Transverse colon (tissue), 4 donors: Measurements from ENCODE around the gene SMG6.

Source experiments
- CTCF ChIP-seq, 5 experiments: fragments of 200-600 bp in 3 of 5; fragments of 450-650 bp in 2 of 5; sonication (generic) in 3 of 5; IDR thresholded peaks; 1 replicate in 2 of 5; 2 replicates in 3 of 5; pipeline ENCODE4 v1.5.1; 2016 to 2017; ENCODE audit warnings: antibody characterized with exemption in 5 of 5, inconsistent platforms in 3 of 5, mild to moderate bottlenecking in 2 of 5, moderate library complexity in 1 of 5
- EP300 ChIP-seq: sonication (generic); formaldehyde crosslinking; IDR thresholded peaks from one replicate; pipeline ENCODE4 v1.6.1; 2017; ENCODE audit warnings: antibody characterized with exemption, low read depth
- POLR2A ChIP-seq: fragments of 450-650 bp; IDR thresholded peaks from one replicate; pipeline ENCODE4 v1.6.1; 2016; ENCODE audit warnings: antibody characterized with exemption, mild to moderate bottlenecking, moderate library complexity
- POLR2AphosphoS5 ChIP-seq, 3 donors: sonication (generic); formaldehyde crosslinking; IDR thresholded peaks; one replicate each; pipeline ENCODE4 v1.6.1; 2016; ENCODE audit warnings: antibody characterized with exemption in 3 of 3

GRCh38 chr17:2170023-2170422 lies 133.6 kb downstream of the SMG6 start:
- no peak for TF ChIP-seq POLR2A
- TF ChIP-seq CTCF (IDR thresholded peaks at IDR 0.05) = peak in 4 of 5 experiments; percentile 11 to 38 (median 16)
- no peak for TF ChIP-seq POLR2AphosphoS5 (IDR thresholded peaks at IDR 0.05)
- TF ChIP-seq EP300 = no peak
